Upper lobe of left lung (tissue), 6 donors: ENCODE data around the gene MYL6B. TPM values are rescaled to one million over a fixed set of nuclear protein-coding genes. Genes with fewer than 3 reads are reported as not detected.

ENCODE experiments used
- ATAC-seq, 2 donors: fragments of 200-7000 bp; cut with Tn5 transposase; one replicate each; pipeline ENCODE4 v1.9.1; 2022; ENCODE audit warnings: mild to moderate bottlenecking in 2 of 2, moderate library complexity in 2 of 2; ENCODE audit not compliant: low FRiP score in 2 of 2
- DNase-seq, 2 donors: peaks; one replicate each; pipeline ENCODE4 v3.0.0-alpha.2; 2019 to 2020
- H3K27ac ChIP-seq, 4 donors: fragments of 200-600 bp; sonication (generic); one replicate each; pipeline ENCODE4 v1.5.1; 2016 to 2019
- H3K27me3 ChIP-seq, 4 donors: fragments of 200-600 bp; sonication (generic); one replicate each; pipeline ENCODE4 v1.5.1; 2017 to 2019
- H3K36me3 ChIP-seq, 4 donors: fragments of 200-600 bp; sonication (generic); one replicate each; pipeline ENCODE4 v1.5.1; 2016 to 2019
- H3K4me1 ChIP-seq, 4 donors: fragments of 200-600 bp; sonication (generic); one replicate each; pipeline ENCODE4 v1.5.1; 2018 to 2019
- H3K4me3 ChIP-seq, 4 donors: fragments of 200-600 bp; sonication (generic); one replicate each; pipeline ENCODE4 v1.5.1; 2017 to 2019; ENCODE audit warnings: mild to moderate bottlenecking in 2 of 4, moderate library complexity in 1 of 4
- H3K9me3 ChIP-seq, 4 donors: fragments of 200-600 bp; sonication (generic); one replicate each; pipeline ENCODE4 v1.5.1; 2018 to 2019
- EP300 ChIP-seq, 4 donors: sonication (generic); formaldehyde crosslinking; IDR thresholded peaks; one replicate each; pipeline ENCODE4 v1.5.1; 2017; ENCODE audit warnings: antibody characterized with exemption in 4 of 4, control low read depth in 2 of 4
- POLR2A ChIP-seq, 4 donors: fragments of 450-650 bp; IDR thresholded peaks; one replicate each; pipeline ENCODE4 v1.5.1; 2016 to 2017; ENCODE audit warnings: antibody characterized with exemption in 4 of 4, mild to moderate bottlenecking in 2 of 4
- POLR2AphosphoS5 ChIP-seq, 2 donors: sonication (generic); formaldehyde crosslinking; IDR thresholded peaks; one replicate each; pipeline ENCODE4 v1.5.1; 2017; ENCODE audit warnings: antibody characterized with exemption in 2 of 2
- WGBS, 2 donors: methylation state at CpG; one replicate each; pipeline ENCODE4 v1.1.5; 2017 to 2018; 5-methylcytosine and 5-hydroxymethylcytosine counted together
- total RNA-seq, 6 donors: library from RNA; depleted of rRNA in 4 of 6; stranded (reverse); fragments of >200 nt in 4 of 6; gene quantifications; one replicate each; pipeline versions ENCODE4 v1.1.0 to v1.2.1, GENCODE V29; 2016 to 2021
- TF ChIP-seq, protein P1 (sequence below), 6 experiments: fragments of 450-650 bp in 4 of 6; fragments of 200-600 bp in 2 of 6; sonication (generic) in 2 of 6; IDR thresholded peaks; one replicate each; pipeline ENCODE4 v1.5.1; 2016 to 2019; ENCODE audit warnings: antibody characterized with exemption in 6 of 6
- donor health status: DM: no; HTN: no; CAD: no; lungs with moderate emphysema.
- donor health status: DM: no; HTN: yes; CAD: no; lungs with severe emphysema.

Gene MYL6B
- total RNA-seq, 6 donors from 2014 or later: 10.5 to 38.4 (median 29.1) TPM

GRCh38 chr12:56127485-56127887 is 24.9 kb upstream of the MYL6B start:
- Histone ChIP-seq H3K36me3 (peaks cover 6 to 22% (median 18%) of the 10 kb centered on the region in 4 donors), H3K9me3 (no peaks in the 10 kb centered on the region), H3K27me3 (no peaks in the 10 kb centered on the region), H3K4me3 (peak overlapping the region in 3 of 4 donors; percentile 63 to 94 (median 70)), H3K4me1 (peaks cover 34 to 50% (median 41%) of the 10 kb centered on the region in 4 donors), H3K27ac (peak overlapping the region; percentile 61 to 85 (median 72))
- WGBS, 2 donors: 0 to 1% methylated on average over 8 of the region's 8 CpGs
- TF ChIP-seq POLR2A (IDR thresholded peaks at IDR 0.05) (no peak), POLR2AphosphoS5 (IDR thresholded peaks at IDR 0.05) (no peak), EP300 (IDR thresholded peaks at IDR 0.05) (no peak)
- TF ChIP-seq, protein P1, sequence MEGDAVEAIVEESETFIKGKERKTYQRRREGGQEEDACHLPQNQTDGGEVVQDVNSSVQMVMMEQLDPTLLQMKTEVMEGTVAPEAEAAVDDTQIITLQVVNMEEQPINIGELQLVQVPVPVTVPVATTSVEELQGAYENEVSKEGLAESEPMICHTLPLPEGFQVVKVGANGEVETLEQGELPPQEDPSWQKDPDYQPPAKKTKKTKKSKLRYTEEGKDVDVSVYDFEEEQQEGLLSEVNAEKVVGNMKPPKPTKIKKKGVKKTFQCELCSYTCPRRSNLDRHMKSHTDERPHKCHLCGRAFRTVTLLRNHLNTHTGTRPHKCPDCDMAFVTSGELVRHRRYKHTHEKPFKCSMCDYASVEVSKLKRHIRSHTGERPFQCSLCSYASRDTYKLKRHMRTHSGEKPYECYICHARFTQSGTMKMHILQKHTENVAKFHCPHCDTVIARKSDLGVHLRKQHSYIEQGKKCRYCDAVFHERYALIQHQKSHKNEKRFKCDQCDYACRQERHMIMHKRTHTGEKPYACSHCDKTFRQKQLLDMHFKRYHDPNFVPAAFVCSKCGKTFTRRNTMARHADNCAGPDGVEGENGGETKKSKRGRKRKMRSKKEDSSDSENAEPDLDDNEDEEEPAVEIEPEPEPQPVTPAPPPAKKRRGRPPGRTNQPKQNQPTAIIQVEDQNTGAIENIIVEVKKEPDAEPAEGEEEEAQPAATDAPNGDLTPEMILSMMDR (IDR thresholded peaks at IDR 0.05): no peak
- DNase-seq: no peak
- no peak for ATAC-seq

GRCh38 chr12:56127888-56128669 is 24.3 kb upstream of the MYL6B start, which contains the start of gene ESYT1:
Gene ESYT1, plus strand, starts transcription at chr12:56128267. Its CDS starts 53 bp downstream, at chr12:56128320.
- Histone ChIP-seq H3K27ac (peak within 1 kb of the TSS; percentile 84 to 95 (median 90)), H3K27me3 (no peaks in the 10 kb centered on the region), H3K4me3 (peak within 1 kb of the TSS; percentile 63 to 94 (median 80)), H3K36me3 (peaks cover 7 to 28% (median 23%) of the 10 kb centered on the region in 4 donors), H3K4me1 (peaks cover 34 to 50% (median 41%) of the 10 kb centered on the region in 4 donors), H3K9me3 (no peaks in the 10 kb centered on the region)
- ATAC-seq (peak; percentile 95 to 98), DNase-seq (peak; percentile 90 to 99)
- WGBS, 2 donors: 0% methylated on average over 15 to 33 of the region's 49 CpGs
- TF ChIP-seq POLR2A (IDR thresholded peaks at IDR 0.05) (peak in 3 of 4 donors; percentile 59 to 96 (median 95)), EP300 (IDR thresholded peaks at IDR 0.05) (no peak), POLR2AphosphoS5 (IDR thresholded peaks at IDR 0.05) (peak; percentile 73 to 98)
- TF ChIP-seq, protein P1 (IDR thresholded peaks at IDR 0.05): peak in 3 of 6 experiments; percentile 13 to 17 (median 17)

DNA sequence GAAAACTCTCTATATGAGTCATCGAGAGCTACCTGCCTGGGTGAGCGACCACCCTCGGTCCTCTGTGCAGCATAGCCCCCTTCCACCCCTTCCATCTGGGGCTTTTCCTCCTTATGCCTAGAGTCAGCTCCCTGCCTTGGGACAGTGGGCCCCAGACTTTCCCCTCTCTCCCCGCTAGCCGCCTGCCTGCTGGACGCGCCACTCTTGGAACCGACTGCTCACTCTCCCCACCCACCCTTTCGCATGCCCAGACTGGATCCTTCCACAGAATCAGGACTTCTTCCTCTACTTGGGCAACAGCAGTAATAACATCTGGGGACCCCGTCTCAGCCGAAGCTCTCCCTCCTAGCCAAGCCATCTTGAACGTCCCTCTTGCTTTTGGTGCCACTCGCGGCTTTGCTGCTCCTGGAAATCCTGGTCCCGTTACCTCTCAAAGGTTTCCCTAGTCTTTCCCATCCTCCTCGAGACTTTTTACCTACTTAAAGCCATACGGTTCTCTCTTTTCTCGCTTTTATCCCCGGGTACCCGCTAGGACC is 23.6 kb upstream of the MYL6B start:
- Histone ChIP-seq H3K9me3 (no peaks in the 10 kb centered on the region), H3K27me3 (no peaks in the 10 kb centered on the region), H3K4me1 (peaks cover 34 to 50% (median 41%) of the 10 kb centered on the region in 4 donors), H3K4me3 (peak overlapping the region; percentile 63 to 94 (median 80)), H3K36me3 (peaks cover 12 to 34% (median 30%) of the 10 kb centered on the region in 4 donors), H3K27ac (peak overlapping the region; percentile 84 to 95 (median 90))
- 0% methylated on average over 17 to 20 of the region's 20 CpGs for WGBS, 2 donors
- ATAC-seq (peak; percentile 0 to 41), DNase-seq (no peak)
- no peak for TF ChIP-seq EP300 (IDR thresholded peaks at IDR 0.05)
- no peak for TF ChIP-seq POLR2A (IDR thresholded peaks at IDR 0.05)
- TF ChIP-seq POLR2AphosphoS5 (IDR thresholded peaks at IDR 0.05): no peak
- TF ChIP-seq, protein P1 (IDR thresholded peaks at IDR 0.05): no peak

DNA sequence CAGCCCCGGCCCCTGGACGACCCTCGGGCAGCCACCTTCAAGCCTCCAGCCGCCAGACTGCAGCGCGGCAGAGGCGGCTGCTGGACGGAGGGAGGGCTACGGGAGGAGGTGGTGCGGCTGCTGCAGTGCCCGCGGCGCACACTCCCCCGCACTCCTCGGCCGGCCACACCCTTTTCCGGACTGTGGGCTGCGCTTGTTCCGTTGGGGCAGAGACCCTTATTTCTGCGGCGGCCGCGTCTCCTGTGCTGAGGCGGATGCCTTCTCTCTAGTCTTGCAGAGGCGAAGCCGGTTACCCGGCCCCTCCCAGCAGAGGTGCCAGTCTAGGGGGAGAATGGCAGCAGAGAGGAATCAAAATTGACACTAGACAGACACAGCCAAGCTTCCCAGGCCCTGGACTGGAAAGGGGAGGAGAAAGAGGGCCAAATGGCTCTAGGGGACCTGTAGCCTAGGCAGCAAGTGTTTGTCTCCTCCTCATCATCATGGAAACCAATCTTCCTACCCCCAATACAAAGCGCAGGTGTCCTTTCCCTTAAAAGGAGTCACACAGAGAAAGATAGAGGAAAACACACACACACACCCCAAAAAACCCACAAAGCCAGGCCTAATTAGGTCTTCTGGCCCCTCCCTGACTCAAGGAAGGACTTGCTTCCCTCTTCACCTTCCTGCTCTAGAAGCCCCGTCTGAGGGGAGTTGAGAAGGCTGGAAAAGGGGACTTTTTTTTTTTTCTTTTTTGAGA is 23.0 kb upstream of the MYL6B start:
- DNase-seq: peak; percentile 81 to 91
- peak in 2 of 4 donors; percentile 42 to 62 for TF ChIP-seq POLR2A (IDR thresholded peaks at IDR 0.05)
- no peak for TF ChIP-seq EP300 (IDR thresholded peaks at IDR 0.05)
- TF ChIP-seq, protein P1 (IDR thresholded peaks at IDR 0.05): peak in 1 of 6 experiments; percentile 9
- peak; percentile 67 to 77 for TF ChIP-seq POLR2AphosphoS5 (IDR thresholded peaks at IDR 0.05)
- 1 to 2% methylated on average over 21 to 29 of the region's 29 CpGs for WGBS, 2 donors

More for the DNA sequence above, 23.0 kb upstream of the MYL6B start:
- peak; percentile 66 to 74 for ATAC-seq
- Histone ChIP-seq H3K4me1 (peaks cover 34 to 50% (median 40%) of the 10 kb centered on the region in 4 donors), H3K27ac (peak overlapping the region; percentile 84 to 95 (median 90)), H3K36me3 (peaks cover 14 to 41% (median 35%) of the 10 kb centered on the region in 4 donors), H3K27me3 (no peaks in the 10 kb centered on the region), H3K4me3 (peak overlapping the region; percentile 63 to 94 (median 80)), H3K9me3 (no peaks in the 10 kb centered on the region)
